Activated gamma-delta T cell treated with Interleukin-2 at 50 U/mL for 16 hours (primary cell): ENCODE results near the gene FAM89B.
A peak's percentile ranks its signal among the peaks of the same experiment; 100 is the strongest.

Experiments used
- DNase-seq: peaks from one replicate; pipeline ENCODE4 v3.0.0-alpha.2; 2020

The FAM89B gene

DNA sequence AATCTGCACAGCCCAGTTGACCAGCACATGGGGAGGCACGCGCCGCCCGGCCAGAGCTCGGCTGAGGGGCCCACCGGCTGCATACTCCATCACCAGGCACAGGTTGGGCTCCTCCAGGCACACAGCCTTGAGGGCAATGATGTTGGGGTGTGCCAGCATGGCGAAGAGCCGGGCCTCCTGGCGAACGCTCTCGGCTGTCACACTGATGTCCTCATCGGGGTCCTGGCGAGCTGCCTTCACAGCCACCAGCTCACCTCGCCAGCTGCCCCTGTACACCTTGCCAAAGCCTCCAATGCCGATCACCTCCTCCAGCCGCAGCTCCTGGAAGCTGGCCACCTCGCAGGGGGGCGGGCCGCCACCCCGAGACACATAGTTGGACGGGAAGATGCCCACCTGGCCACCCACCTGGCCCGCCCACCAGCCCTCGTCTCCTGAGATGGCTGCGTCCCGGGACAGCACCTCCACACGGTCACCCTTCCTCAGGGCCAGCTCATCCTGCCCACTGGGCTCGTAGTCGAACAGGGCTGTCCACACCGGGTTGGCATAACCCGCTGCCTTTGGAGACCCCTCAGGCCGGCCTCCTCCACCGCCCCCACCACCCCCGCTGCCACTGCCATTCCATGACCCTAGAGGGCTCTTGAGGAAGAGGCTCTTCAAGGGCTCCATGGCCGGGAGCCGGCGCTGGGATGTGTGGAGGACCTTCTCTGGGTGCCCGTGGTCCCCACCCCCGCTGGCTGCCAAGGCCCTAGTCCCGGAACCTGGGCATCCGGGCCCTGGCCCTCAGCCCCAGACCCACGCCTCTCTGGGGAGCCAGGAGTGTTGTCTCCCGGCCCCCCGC, 41.0 kb downstream of the FAM89B start:
- no peak for DNase-seq

DNA sequence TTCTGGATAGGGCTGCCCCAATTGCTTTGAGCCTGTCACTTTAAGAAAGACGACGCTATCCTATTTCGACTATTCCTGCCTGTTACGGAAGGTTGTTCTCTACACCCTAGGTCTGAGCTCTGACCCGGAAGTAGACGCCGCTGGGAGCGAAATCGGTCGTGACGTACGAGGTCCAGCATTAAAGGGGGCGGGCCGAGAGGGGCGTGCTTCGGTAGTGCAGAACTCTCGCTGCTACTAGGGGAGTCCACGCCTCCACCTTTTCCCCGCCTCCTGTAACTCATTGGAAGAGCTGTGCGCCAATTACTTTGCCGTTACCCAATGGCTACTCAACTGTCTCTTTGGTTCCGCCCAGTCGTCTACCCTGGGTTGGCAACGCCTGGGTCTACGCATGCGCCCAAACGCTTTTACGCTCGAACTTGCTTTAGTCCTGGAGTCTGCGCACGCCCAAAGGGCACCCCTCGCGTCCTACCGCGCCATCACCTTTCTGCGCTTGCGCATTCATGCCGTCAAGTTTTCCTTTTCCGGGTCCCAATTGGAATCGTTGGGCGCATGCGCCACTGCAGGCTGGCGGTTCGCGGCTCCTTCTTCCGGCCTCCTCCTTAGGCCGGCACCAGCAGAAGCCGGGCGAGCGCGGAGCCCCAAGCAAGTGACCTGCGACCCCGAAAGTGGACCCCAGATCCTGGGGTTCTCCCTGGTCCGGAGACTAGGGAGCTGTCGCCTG, 43.1 kb downstream of the FAM89B start, which contains the start of gene PCNX3:
TSS of gene PCNX3 (plus strand) at position 548 of the 721 bp plus-strand sequence. CDS start 536 bp downstream, outside the sequence.
- DNase-seq, result peak; percentile 100

DNA sequence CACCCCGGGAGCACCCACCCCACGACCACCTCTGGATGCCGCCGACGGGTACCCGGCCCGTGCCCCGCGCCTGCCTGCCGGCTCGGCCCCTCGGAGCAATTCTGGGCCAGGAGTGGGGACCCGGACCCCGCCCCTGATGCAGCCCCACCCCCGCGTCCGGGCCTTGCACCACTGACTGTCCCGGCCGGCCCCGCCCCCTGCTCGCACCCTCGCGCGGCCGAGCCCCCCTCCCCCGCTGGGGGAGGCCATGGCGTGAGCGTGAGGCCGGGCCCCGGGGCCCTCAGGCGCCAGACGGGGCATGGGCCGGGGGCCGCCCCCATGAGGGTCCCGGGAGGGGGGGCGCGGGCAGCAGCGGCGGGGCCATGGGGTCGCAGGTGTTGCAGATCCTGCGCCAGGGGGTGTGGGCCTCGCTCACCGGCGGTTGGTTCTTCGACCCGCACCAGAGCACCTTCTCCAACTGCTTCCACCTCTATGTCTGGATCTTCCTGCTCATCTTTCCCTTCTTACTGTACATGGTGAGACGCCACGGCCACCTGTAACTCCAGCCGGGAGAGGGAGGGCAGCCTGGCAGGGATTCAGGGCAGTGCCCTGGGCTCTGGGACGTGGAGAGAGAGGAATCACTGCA, 43.7 kb downstream of the FAM89B start:
- DNase-seq, result no peak

DNA sequence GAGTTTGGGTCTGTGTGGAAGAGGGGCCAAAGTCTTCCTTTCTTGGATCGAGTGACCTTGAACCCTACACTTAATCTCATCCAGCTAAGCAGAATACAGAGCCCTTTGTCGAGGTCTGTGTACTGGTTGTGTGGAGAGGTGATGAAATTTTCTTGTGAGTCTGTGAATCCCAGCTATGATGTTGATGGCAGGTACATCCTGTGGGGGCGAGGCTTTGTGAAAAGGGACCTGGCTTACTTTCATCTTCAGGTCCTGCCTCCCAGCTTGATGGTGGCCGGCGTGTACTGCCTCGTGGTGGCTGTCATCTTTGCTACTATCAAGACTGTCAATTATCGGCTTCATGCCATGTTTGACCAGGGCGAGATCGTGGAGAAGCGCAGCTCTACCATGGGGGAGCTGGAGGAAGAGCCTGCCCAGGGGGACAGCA, 44.2 kb downstream of the FAM89B start:
- DNase-seq, result no peak

DNA sequence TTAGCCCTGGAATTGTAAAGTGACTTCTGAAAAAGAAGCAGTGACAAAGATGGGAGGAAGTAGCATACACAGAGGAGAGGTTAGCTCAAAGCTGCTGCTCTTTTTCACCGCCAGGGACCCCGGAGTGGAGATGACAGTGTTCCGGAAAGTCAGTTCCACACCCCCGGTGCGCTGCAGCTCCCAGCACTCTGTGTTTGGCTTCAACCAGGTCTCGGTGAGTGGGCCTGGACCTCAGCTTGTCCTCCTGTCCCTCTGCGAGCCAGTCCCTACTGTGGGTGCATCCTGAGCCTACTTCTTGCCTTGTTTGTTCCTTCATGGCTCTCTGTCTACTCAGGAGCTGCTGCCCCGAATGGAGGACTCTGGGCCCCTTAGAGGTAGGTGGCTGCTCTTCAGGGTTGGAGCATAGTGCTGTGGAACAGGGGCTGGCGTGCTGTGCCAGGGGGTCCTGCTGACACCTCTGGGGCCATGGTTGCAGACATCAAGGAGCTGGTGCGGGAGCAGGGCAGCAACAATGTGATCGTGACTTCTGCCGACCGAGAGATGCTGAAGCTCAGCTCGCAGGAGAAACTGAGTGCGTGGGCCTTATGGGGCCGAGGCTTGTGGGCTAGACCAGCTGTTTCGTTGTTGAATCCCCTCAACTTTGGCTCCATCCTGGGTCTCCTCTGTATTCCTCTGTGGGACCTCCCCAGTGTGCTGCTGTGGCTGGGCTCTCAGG, 45.0 kb downstream of the FAM89B start:
- no peak for DNase-seq

DNA sequence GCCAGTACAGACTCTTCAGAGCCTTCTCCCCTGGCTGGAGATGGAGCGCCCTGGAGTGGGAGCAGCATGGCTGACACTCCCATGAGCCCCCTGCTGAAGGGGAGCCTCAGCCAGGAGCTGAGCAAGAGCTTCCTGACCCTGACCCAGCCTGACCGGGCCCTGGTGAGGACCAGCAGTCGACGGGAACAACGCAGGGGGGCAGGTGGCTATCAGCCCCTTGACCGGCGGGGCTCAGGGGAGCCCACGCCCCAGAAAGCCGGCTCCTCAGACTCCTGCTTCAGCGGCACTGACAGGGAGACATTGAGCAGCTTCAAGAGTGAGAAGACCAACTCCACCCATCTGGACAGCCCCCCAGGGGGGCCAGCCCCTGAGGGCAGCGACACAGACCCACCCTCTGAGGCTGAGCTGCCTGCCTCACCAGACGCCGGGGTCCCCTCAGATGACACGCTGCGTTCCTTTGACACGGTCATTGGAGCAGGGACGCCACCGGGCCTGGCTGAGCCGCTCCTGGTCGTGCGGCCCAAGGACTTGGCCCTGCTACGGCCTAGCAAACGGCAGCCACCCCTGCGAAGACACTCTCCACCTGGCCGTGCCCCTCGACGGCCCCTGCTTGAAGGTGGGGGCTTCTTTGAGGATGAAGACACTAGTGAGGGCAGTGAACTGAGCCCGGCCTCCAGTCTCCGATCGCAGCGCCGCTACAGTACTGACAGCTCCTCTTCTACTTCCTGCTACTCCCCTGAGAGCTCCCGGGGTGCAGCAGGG, 45.8 kb downstream of the FAM89B start:
- DNase-seq, result no peak

DNA sequence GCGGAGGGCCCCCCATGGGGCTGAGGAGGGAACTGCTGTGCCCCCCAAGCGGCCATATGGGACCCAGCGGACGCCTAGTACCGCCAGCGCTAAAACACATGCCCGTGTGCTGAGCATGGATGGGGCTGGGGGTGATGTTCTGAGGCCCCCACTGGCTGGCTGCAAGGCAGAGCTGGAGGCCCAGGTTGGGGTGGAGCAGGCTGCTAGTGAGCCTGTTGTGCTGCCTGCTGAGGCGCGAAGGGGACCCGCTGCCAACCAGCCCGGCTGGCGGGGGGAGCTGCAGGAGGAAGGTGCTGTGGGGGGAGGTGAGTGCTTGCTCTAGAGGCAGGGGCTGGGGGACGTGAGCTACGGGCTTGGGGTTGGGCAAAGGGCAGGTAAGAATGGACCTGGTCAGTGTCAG, 46.4 kb downstream of the FAM89B start:
- DNase-seq, result no peak

DNA sequence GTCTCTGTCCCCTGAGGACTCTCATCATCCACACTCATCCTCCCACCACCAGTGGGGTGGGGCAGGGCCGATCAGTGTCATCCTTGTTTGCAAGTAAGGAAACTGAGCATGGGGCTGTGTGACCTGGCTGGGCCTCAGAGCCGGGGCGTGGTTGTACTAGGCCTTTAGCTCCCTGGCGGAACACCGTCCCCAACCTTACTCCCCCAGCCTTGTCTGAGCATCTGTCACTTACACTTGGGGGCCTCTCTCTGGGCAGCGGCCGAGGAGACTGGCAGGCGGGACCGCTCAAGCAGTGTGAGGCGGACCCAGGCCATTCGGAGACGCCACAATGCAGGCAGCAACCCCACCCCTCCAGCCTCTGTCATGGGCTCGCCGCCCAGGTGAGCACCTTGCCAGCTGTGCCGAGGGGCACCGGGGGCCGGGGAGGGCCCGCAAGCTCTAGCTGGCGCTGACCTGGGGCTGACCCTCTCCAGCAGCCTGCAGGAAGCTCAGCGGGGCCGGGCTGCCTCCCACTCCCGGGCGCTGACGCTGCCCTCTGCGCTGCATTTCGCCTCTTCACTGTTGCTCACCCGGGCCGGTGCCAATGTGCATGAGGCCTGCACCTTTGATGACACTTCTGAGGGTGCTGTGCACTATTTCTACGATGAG, 47.1 kb downstream of the FAM89B start:
- no peak for DNase-seq

DNA sequence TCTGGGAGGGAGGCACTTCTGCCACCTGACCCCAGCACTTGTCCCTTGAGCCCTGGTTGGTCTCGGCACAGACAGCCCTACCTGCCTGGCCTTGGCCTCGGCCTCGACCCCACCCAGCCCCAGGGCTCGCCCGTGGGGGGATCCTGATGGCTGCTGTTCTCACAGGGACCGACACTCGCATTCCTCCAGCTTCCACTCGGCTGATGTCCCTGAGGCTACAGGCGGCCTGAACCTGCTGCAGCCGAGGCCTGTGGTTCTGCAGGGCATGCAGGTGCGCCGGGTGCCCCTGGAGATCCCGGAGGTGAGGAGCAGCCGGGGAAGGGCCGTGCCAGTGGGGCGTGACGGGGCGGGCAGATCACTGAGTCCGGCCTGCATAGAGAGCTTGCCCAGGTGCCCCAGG, 48.3 kb downstream of the FAM89B start:
- no peak for DNase-seq

DNA sequence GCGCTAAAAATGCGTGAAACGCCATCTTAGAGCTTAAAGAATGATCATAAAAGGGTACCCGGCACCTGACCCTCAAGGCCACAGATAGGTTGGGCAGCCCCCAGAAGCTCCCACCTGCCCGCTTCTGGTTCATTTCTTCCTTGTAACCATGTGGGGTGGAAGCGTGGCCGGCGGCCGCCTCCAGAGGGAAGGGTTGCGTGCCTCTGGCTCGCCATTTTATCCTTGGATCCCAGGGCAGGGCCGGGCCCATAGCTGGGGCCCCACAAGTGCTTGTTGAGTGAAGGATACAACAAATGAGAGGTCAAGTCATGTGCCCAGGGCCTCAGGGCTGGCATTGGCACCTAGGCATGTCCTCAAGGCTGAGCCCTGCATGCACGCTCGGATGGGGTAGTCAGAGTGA, 49.1 kb downstream of the FAM89B start:
- no peak for DNase-seq

DNA sequence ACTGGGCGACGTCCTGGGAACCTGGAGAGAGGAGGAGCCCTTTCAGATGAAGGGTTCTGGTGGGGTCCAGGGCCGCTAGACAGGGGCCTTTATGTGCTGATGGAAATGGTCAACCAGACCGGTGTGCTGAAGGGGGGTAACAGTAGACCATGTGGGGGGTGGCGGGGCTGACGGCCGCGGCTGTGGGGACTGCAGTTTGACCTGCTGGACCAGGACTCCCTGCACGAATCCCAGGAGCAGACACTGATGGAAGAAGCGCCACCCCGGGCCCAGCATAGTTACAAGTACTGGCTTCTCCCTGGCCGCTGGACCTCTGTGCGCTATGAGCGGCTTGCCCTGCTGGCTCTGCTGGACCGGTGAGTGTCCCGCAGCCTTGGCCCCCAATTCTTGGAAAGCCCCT, 49.7 kb downstream of the FAM89B start:
- DNase-seq, result no peak

DNA sequence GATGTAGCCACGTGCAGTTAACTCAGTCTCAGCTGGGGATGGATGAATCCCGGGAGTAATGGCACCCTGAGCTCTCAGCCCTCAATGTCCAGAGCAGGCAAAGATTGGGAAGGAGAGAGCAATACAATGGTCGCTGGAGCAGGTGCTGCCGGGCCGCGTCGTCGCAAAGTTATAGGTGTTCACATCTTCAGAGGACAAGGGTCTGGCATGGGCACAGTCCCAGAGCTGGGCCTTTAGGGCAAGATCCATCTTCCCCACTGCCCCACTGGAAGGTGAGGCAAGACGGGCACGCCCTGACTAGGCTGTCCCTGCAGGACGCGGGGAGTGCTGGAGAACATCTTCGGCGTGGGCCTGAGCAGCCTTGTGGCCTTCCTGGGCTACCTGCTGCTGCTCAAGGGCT, 50.8 kb downstream of the FAM89B start:
- DNase-seq, result no peak
